Measurements from ENCODE around the gene ZCCHC14.

The ZCCHC14 gene

DNA sequence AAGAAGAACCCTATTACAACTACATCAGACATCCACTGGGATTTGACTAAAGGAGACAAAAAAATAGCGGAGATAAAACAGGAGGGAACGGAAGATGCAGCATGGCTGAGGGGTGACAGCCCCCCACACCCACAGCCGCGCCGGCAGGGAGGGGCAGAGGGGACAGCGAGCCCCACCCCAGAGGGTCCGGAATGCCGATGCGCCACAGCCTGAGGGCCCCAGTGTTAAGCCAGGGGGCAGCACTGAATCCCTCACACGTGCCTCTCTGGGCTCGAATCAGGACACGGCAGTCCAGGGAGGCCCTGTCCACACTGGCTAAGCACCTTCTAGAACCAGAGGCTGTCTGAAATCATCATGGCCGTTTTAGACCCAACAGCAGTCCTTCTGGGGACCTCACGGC is 81.9 kb downstream of the ZCCHC14 start:
- no peak overlapping the region for H3K9ac ChIP-seq (ENCODE audit: low read length)
- no peaks in the 10 kb centered on the region for H3K27me3 ChIP-seq (ENCODE audit: control insufficient read depth, insufficient read depth, low read length)
- H3K4me1 ChIP-seq (ENCODE audit: control insufficient read depth, insufficient read depth, low read length) = no peaks in the 10 kb centered on the region
- no peak overlapping the region for H3K27ac ChIP-seq (ENCODE audit: low read depth, low read length)
- H3K4me3 ChIP-seq (ENCODE audit: low read length) = no peak overlapping the region
- peaks cover 16% of the 10 kb centered on the region for H3K36me3 ChIP-seq (ENCODE audit: control insufficient read depth, insufficient read depth, low read length)

DNA sequence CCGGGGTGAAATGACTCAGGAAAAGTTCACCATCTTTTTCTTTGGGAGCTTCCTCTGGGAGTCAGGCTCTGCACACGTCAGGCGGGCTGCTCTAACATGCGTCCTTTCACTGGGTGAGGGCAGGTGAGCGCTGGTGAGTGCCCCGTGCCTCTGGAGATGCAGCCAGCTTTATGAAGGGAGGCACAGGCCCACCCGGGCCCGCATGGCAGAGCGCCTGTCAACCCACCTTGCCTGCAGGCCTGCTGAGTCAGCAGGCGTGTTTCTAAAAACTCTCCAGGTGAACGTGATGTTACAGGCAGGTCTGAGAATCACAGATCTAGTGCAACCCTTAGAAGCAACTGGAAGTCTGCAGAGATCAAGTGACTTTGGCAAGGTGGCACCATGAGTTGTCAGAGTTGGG is 82.3 kb downstream of the ZCCHC14 start:
- H3K27me3 ChIP-seq (ENCODE audit: control insufficient read depth, insufficient read depth, low read length) = no peaks in the 10 kb centered on the region
- H3K4me1 ChIP-seq (ENCODE audit: control insufficient read depth, insufficient read depth, low read length) = no peaks in the 10 kb centered on the region
- peaks cover 17% of the 10 kb centered on the region for H3K36me3 ChIP-seq (ENCODE audit: control insufficient read depth, insufficient read depth, low read length)
- H3K4me3 ChIP-seq (ENCODE audit: low read length) = no peak overlapping the region
- H3K9ac ChIP-seq (ENCODE audit: low read length) = no peak overlapping the region
- H3K27ac ChIP-seq (ENCODE audit: low read depth, low read length) = no peak overlapping the region

DNA sequence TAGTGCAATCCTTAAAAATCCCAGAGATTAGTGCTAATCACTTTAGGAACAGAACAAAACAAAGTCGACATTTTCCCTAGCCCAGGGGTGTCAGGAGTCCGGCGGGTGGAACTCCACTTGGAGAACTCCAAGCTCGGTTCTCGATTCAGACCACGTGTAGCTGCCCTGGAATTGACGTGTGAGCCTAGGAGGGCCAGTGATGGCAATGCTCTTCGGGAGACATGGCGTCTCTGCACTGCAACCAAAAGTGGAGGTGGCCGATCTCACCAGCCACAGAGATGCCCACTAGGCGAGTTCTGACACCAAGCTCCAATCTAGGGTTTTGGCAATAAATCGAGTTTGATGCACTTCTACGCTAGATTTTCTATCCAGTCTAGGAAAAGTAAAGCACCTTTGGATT is 83.0 kb downstream of the ZCCHC14 start:
- peaks cover 24% of the 10 kb centered on the region for H3K36me3 ChIP-seq (ENCODE audit: control insufficient read depth, insufficient read depth, low read length)
- H3K9ac ChIP-seq (ENCODE audit: low read length) = no peak overlapping the region

DNA sequence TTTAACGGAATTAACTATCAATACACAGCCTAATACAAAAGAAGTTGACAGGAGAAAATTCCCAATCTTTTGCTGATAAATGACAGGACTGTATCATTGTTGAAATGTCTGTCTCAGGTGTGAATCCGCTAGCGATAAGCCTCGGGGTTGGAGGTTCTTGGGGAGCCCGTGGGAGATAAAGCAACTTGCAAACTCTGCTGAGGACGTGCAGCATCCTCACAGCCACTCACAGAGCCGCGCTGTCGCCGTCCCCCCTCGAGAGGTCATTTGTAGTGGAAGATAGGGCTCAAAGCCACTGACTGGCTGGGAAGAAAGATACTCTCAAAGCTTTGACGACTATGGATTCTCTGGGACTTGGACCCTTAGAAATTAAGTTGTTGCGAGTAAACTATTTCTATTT is 83.7 kb downstream of the ZCCHC14 start:
- H3K9ac ChIP-seq (ENCODE audit: low read length) = no peak overlapping the region
- no peaks in the 10 kb centered on the region for H3K4me1 ChIP-seq (ENCODE audit: control insufficient read depth, insufficient read depth, low read length)
- peaks cover 23% of the 10 kb centered on the region for H3K36me3 ChIP-seq (ENCODE audit: control insufficient read depth, insufficient read depth, low read length)
- H3K27me3 ChIP-seq (ENCODE audit: control insufficient read depth, insufficient read depth, low read length) = no peaks in the 10 kb centered on the region
- H3K27ac ChIP-seq (ENCODE audit: low read depth, low read length) = no peak overlapping the region
- no peak overlapping the region for H3K4me3 ChIP-seq (ENCODE audit: low read length)

More for the DNA sequence above, 83.0 kb downstream of the ZCCHC14 start:
- Histone ChIP-seq H3K4me1 (ENCODE audit: control insufficient read depth, insufficient read depth, low read length) (no peaks in the 10 kb centered on the region), H3K27ac (ENCODE audit: low read depth, low read length) (no peak overlapping the region), H3K27me3 (ENCODE audit: control insufficient read depth, insufficient read depth, low read length) (no peaks in the 10 kb centered on the region), H3K4me3 (ENCODE audit: low read length) (no peak overlapping the region)

GRCh38 chr16:87407511-87408112 is 85.2 kb downstream of the ZCCHC14 start:
- no peaks in the 10 kb centered on the region for H3K27me3 ChIP-seq (ENCODE audit: control insufficient read depth, insufficient read depth, low read length)
- H3K36me3 ChIP-seq (ENCODE audit: control insufficient read depth, insufficient read depth, low read length) = peaks cover 26% of the 10 kb centered on the region
- no peak overlapping the region for H3K9ac ChIP-seq (ENCODE audit: low read length)
- no peak overlapping the region for H3K27ac ChIP-seq (ENCODE audit: low read depth, low read length)
- H3K4me1 ChIP-seq (ENCODE audit: control insufficient read depth, insufficient read depth, low read length) = no peaks in the 10 kb centered on the region
- H3K4me3 ChIP-seq (ENCODE audit: low read length) = no peak overlapping the region

- Histone ChIP-seq H3K4me3 (ENCODE audit: low read length) (no peak overlapping the region), H3K4me1 (ENCODE audit: control insufficient read depth, insufficient read depth, low read length) (no peaks in the 10 kb centered on the region), H3K27ac (ENCODE audit: low read depth, low read length) (no peak overlapping the region), H3K9ac (ENCODE audit: low read length) (no peak overlapping the region), H3K36me3 (ENCODE audit: control insufficient read depth, insufficient read depth, low read length) (peaks cover 23% of the 10 kb centered on the region), H3K27me3 (ENCODE audit: control insufficient read depth, insufficient read depth, low read length) (no peaks in the 10 kb centered on the region)
Measured at GRCh38 chr16:87406495-87407088, 86.2 kb downstream of the ZCCHC14 start.

- Histone ChIP-seq H3K4me1 (ENCODE audit: control insufficient read depth, insufficient read depth, low read length) (no peaks in the 10 kb centered on the region), H3K36me3 (ENCODE audit: control insufficient read depth, insufficient read depth, low read length) (peaks cover 19% of the 10 kb centered on the region), H3K9ac (ENCODE audit: low read length) (no peak overlapping the region), H3K27ac (ENCODE audit: low read depth, low read length) (no peak overlapping the region), H3K4me3 (ENCODE audit: low read length) (no peak overlapping the region), H3K27me3 (ENCODE audit: control insufficient read depth, insufficient read depth, low read length) (no peaks in the 10 kb centered on the region)
Measured at GRCh38 chr16:87404764-87405625, 87.8 kb downstream of the ZCCHC14 start.

DNA sequence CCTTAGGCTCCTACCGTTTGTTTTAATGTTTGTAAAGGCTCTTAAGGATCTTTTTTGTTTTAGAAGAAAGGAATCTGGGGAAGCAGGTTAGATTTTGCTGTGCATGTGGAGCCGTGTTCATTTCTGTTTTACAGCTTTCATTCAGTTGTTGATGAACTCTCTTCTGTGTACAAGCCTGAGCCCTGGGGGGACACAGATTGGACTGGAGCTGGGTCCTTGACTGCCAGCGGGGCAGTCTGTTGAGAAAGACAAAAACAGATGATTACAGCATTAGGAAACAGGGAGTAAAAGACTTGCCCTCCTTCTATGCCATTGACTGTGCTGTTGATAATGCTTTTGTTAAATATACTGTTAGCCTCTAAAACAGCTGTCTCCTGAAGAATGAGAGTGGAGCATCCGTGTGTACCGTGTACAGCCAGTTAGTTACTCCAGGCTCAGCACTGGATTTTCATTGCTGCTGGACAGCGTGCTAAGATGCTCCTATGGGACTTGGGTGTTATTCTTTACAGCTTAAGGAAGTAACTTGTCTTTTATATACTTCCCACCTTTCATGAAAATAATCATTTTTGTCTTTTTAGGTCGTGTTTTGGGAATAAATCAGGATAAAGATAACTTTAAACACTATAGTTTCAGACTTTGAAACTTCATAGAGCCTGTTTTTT is 97.5 kb downstream of the ZCCHC14 start:
- Histone ChIP-seq H3K27me3 (ENCODE audit: control insufficient read depth, insufficient read depth, low read length) (no peaks in the 10 kb centered on the region), H3K4me1 (ENCODE audit: control insufficient read depth, insufficient read depth, low read length) (peaks cover 9% of the 10 kb centered on the region), H3K36me3 (ENCODE audit: control insufficient read depth, insufficient read depth, low read length) (peaks cover 5% of the 10 kb centered on the region), H3K9ac (ENCODE audit: low read length) (no peak overlapping the region), H3K27ac (ENCODE audit: low read depth, low read length) (no peak overlapping the region), H3K4me3 (ENCODE audit: low read length) (no peak overlapping the region)

DNA sequence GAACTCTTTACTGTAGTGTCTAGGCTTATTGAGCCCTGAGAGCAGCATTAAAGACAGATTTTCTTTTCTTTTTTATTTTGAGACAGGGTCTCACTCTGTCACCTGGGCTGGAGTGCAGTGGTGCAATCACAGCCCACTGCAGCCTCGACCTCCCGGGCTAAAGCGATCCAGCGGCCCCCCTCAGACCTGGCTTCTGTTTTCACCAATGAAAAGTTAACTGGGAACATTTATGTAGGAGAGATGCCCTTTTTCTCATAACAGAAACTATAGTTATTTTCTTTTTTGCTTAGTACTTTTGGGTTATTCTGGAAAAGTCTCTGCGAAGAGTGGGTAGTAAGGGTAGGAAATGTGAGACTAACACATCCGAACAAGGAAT is 99.2 kb downstream of the ZCCHC14 start:
- Histone ChIP-seq H3K27me3 (ENCODE audit: control insufficient read depth, insufficient read depth, low read length) (no peaks in the 10 kb centered on the region), H3K27ac (ENCODE audit: low read depth, low read length) (peak overlapping the region; percentile 87), H3K36me3 (ENCODE audit: control insufficient read depth, insufficient read depth, low read length) (no peaks in the 10 kb centered on the region), H3K4me1 (ENCODE audit: control insufficient read depth, insufficient read depth, low read length) (peaks cover 10% of the 10 kb centered on the region), H3K9ac (ENCODE audit: low read length) (no peak overlapping the region), H3K4me3 (ENCODE audit: low read length) (peak overlapping the region; percentile 69)

DNA sequence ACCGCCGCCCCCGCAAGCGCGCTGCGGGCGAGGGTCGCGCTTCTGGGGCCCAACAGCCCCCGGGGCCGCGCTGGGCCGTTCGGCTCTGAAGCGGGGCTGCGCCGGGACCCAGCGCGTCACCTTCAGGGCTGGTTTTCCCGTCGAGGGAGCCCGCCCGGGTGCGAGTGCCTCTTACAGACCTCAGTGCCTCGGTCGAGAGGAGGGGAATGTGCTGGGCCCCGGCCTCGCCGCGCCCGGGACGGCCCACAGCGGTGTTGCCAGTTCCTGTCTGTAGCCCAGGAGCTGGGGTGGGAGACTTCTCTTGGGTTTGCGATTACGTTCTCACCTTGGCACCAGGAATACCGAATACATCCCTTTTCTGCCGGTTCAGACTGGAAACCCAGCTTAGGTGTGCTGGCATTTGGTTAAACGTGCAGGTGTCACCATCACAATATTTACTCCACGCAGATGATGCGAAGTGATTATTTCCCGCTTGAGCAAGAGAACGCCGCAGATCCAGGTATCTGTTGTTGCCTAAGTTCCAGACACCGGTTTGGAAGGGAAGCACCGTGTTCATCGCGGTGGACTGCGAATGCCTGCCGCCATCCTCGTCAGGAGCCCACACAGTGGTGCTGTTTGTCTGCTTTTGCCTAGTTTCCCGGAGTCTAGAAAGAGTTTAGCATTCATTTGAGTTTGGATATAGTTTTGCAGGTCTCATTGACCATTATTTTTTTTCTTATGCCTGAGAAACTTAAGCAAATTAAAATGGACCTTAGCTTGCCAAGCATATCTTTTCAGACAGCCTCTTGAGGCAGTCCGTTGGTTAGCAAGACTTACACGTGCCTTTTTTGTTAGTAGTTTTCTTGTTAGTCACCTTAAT is 99.8 kb downstream of the ZCCHC14 start:
- H3K9ac ChIP-seq (ENCODE audit: low read length) = peak overlapping the region; percentile 4
- peak overlapping the region; percentile 69 for H3K4me3 ChIP-seq (ENCODE audit: low read length)

GRCh38 chr16:87391950-87392820 is 100.6 kb downstream of the ZCCHC14 start, which contains the start of gene MAP1LC3B:
Gene MAP1LC3B, plus strand, starts transcription at chr16:87392336. Its CDS starts 92 bp downstream, at chr16:87392428.
- Histone ChIP-seq H3K4me1 (ENCODE audit: control insufficient read depth, insufficient read depth, low read length) (peaks cover 20% of the 10 kb centered on the region), H3K27ac (ENCODE audit: low read depth, low read length) (peak within 1 kb of the TSS; percentile 98), H3K27me3 (ENCODE audit: control insufficient read depth, insufficient read depth, low read length) (no peaks in the 10 kb centered on the region), H3K36me3 (ENCODE audit: control insufficient read depth, insufficient read depth, low read length) (no peaks in the 10 kb centered on the region), H3K9ac (ENCODE audit: low read length) (peak within 1 kb of the TSS; percentile 67), H3K4me3 (ENCODE audit: low read length) (peak within 1 kb of the TSS; percentile 69)

More for the DNA sequence above, 99.8 kb downstream of the ZCCHC14 start:
- H3K36me3 ChIP-seq (ENCODE audit: control insufficient read depth, insufficient read depth, low read length) = no peaks in the 10 kb centered on the region
- H3K27ac ChIP-seq (ENCODE audit: low read depth, low read length) = peak overlapping the region; percentile 87
- H3K4me1 ChIP-seq (ENCODE audit: control insufficient read depth, insufficient read depth, low read length) = peaks cover 12% of the 10 kb centered on the region
- H3K27me3 ChIP-seq (ENCODE audit: control insufficient read depth, insufficient read depth, low read length) = no peaks in the 10 kb centered on the region

Data from rectal smooth muscle tissue (tissue), 1 donor.